OCI-LY3 (cell line): ENCODE measurements around the gene SLC4A8.

Experiments
- EZH2phosphoT487 ChIP-seq: fragments of 200-600 bp; shearing (Covaris generic); IDR thresholded peaks from 2 replicates; pipeline ENCODE4 v1.6.1; 2018; ENCODE audit warnings: antibody characterized with exemption, mixed run types, low read depth
- TF ChIP-seq, protein P1 (sequence below): fragments of 200-600, 300-600 bp; sonication (generic); IDR thresholded peaks from 2 replicates; pipeline ENCODE4 v1.5.1; 2014; ENCODE audit warnings: antibody characterized with exemption, low read length, low read depth

GRCh38 chr12:51441583-51441982 is 17.0 kb downstream of the SLC4A8 start:
- TF ChIP-seq, protein P1, sequence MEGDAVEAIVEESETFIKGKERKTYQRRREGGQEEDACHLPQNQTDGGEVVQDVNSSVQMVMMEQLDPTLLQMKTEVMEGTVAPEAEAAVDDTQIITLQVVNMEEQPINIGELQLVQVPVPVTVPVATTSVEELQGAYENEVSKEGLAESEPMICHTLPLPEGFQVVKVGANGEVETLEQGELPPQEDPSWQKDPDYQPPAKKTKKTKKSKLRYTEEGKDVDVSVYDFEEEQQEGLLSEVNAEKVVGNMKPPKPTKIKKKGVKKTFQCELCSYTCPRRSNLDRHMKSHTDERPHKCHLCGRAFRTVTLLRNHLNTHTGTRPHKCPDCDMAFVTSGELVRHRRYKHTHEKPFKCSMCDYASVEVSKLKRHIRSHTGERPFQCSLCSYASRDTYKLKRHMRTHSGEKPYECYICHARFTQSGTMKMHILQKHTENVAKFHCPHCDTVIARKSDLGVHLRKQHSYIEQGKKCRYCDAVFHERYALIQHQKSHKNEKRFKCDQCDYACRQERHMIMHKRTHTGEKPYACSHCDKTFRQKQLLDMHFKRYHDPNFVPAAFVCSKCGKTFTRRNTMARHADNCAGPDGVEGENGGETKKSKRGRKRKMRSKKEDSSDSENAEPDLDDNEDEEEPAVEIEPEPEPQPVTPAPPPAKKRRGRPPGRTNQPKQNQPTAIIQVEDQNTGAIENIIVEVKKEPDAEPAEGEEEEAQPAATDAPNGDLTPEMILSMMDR: no peak
- no peak for TF ChIP-seq EZH2phosphoT487
